CD4-positive, alpha-beta T cell treated with Interleukin-6 for 4 hours (primary cell): ENCODE results near the gene FNDC4.
"Not testable (repeated sequence)": the region's sequence is repeated elsewhere in the genome, so short reads cannot be mapped to it uniquely, and the experiment has no call there.

ENCODE experiments used
- DNase-seq: peaks from one replicate; pipeline ENCODE4 v3.0.0-alpha.2; 2020; ENCODE audit warnings: mixed read lengths

The FNDC4 gene

GRCh38 chr2:27494944-27495554 is at the start of gene FNDC4:
Gene FNDC4 (minus strand): TSS chr2:27495200. CDS start chr2:27494679, 521 bp downstream.
- peak; percentile 35 for DNase-seq

DNA sequence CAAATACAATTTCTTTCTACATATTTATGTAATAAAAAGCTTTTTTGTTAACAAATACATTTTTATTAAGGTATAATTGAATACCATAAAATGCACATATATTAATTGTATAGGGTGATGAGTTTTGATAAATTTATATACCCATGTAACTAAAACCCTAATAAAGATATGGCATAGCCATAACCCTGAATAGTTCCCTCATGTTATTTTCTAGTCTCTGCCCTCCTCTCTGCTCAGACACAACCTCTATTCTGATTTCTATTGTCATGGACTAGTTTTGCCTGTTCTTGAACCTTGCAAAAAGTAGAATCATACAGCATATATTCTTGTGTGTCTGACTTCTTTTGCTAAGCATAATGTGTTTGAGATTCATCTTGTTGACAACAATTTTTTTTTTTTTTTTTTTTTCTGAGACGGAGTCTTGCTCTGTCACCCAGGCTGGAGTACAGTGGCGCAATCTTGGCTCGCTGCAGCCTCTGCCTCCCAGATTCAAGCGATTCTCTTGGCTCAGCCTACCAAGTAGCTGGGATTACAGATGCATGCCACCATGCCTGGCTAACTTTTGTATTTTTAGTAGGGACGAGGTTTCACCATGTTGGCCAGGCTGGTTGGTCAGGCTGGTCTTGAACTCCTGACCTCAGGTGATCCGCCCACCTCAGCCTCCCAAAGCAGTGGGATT is 49.3 kb upstream of the FNDC4 start:
- DNase-seq: no peak

- not testable (repeated sequence) for DNase-seq
These were observed 44.6 kb upstream of the FNDC4 start for GRCh38 chr2:27539649-27540048.

GRCh38 chr2:27538839-27539450 is 43.9 kb upstream of the FNDC4 start:
- DNase-seq: not testable (repeated sequence)

GRCh38 chr2:27537287-27537686 is 42.3 kb upstream of the FNDC4 start:
- DNase-seq: no peak

GRCh38 chr2:27531983-27532382 is 37.0 kb upstream of the FNDC4 start:
- no peak for DNase-seq

GRCh38 chr2:27527182-27527581 is 32.2 kb upstream of the FNDC4 start:
- DNase-seq: no peak

- no peak for DNase-seq
These were observed 27.5 kb upstream of the FNDC4 start for GRCh38 chr2:27522400-27522945.

- DNase-seq: no peak
These were observed 25.3 kb upstream of the FNDC4 start for GRCh38 chr2:27520316-27520715.

DNA sequence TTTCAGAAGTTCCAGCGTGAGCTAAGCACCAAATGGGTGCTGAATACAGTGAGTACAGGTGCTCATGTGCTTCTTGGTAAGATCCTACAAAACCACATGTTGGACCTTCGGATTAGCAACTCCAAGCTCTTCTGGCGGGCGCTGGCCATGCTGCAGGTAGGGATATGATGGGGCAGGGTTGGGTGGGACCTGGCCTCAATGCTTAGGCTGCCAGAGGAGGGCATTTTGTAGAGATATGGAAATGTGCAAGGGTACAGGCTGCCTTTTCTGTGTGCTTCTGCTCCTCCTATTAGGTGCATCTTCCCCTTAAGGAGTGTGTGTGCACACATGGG is 23.7 kb upstream of the FNDC4 start:
- DNase-seq: no peak

DNA sequence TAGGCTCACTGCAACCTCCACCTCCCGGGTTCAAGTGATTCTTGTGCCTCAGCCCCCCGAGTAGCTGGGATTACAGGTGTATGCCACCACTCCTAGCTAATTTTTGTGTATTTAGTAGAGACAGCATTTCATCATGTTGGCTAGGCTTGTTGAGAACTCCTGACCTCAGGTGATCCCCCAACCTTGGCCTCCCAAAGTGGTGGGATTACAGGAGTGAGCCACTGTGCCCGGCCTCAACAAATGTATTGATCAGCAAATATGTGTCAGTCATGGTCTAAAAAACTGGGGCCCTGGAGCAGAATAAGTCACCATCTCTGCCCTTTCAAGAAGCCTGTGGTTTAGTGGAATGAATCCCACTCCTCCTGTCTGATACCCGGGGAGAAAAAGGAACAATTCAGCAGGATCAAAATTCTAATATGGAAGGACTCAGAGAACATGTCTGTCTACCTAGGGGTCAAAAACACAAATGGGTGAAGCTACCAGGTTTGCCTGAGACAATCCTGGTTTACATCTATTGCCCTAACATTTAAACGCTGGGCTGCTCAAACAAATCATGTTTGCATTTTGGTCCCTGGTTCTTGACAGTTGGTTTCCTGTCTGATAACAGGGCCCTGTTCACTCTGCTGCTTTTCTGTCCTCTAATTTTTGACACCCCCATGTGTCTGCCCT is 23.2 kb upstream of the FNDC4 start:
- DNase-seq: no peak

DNA sequence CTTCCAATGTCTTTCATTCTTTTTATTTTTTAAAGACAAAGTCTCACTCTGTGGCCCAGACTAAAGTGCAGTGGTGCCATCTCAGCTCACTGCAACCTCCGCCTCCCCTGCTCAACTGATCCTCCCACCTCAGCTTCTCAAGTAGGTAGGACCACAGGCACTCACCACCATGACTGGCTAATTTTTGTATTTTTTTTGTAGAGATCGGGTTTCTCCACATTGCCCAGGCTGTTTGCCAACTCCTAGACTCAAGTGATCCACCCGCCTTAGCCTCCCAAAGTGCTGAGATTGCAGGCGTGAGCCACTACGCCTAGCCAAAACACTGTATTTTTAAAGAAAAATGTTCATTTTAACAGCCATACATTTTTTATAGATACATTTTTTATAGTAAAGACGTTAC is 14.3 kb upstream of the FNDC4 start:
- DNase-seq: no peak

DNA sequence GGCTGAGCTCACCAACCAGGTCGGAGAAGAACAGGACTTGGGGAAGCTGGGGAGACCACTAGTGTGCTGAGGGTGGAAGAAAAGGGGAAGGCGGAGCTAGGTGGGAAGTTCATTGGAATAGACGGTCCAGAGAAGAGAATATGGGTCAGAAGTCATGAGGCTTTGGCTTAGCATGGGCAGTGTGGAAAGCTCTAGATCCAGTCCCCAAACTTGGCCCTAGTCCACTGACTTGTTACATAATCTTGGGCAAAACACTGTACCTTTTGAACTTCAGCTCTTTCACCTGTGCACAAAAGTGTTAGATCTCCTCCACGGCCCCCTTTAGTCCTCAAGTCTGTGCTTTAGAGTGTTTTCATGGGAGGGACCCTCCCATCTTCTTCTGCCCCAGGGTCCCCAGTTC is 12.3 kb upstream of the FNDC4 start:
- DNase-seq: no peak

GRCh38 chr2:27506587-27506986 is 11.6 kb upstream of the FNDC4 start:
- no peak for DNase-seq

GRCh38 chr2:27502142-27502541 is 7.1 kb upstream of the FNDC4 start:
- DNase-seq: no peak

DNA sequence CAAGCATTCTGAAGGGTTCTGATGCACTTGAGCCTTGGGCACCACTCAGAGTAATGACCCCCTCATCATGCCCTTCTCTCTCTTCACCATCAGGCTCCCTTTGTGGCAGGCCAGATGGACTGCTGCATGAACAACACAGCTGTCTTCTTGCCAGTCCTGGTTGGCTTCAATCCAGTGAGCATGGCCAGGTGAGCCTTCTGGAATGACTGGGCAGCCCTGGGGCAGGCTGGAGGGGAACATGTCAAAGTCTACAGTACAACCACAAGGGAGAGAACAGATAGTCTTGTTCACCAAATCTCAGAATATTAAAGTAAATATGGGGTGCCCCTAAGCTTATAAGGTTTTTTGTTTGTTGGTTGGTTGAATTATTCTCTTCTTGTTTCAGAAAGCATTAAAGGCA is 6.0 kb upstream of the FNDC4 start:
- DNase-seq: no peak

DNA sequence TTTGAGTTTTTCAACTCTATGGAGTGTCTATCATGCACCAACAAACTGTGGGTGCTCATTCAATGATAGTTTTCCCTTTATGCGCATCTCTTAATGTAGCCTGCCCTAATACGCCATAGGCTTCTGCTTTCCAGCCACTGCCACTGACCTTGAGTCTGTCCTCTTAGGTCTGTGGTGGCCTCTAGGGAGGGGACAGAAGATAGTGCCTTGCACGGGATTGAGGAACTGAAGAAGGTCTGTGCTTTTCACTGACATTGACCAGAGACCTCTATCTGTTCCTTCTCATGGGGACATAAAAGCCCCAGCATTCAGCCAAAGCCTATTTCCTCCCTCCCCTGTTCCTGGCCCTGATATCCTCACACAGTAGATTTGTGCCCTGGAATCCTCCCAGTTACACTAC is 4.0 kb upstream of the FNDC4 start:
- no peak for DNase-seq

GRCh38 chr2:27497288-27497627 is 2.3 kb upstream of the FNDC4 start:
- DNase-seq: no peak

DNA sequence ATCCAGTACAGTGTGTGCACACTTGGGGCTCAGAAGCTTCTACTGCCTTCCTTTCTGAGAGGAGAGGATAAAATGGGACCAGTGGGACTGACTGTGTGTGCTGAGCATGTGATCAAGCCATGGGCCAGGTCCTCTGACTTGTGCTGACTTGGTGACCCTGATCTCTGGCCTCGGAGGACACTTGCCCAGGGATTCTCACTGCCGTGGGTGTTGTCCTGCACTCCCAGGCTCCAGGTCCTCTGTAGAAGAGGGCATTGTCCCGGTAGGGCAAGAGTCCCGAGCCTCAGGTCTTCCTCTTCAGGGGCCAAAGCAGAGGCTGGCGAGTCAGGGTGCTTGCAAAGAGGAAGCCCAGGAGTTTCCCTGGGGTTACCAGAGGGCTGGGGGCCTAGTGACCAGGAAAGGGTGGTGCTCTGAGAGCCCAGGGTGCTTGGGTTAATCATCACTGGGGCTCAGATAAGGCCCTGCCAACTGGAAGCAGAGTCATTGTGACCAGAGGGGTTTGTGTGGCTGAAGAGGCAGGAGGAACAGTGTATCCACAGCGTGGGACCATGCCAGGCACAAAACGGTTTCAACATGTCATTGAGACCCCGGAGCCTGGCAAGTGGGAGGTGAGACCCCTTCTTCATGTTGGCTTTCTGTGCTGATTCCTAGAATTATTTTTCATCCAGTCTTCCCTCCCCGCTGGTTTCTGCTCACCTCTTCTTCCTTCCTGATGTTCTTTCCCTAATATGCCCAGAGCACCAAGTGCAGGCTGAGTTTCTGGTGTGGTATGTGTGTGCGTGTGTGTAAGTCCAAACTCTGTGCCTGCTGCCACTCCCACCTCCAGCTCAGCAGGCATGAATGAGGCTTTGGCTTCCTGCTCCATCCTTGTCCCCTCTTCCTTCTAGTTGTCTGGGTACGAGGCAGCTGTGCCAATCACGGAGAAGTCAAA is 1.6 kb upstream of the FNDC4 start, which contains the start of gene GCKR:
GCKR (plus strand) TSS at position 483 of the 931 bp plus-strand sequence; CDS start at position 549, 66 bp downstream.
- no peak for DNase-seq

DNA sequence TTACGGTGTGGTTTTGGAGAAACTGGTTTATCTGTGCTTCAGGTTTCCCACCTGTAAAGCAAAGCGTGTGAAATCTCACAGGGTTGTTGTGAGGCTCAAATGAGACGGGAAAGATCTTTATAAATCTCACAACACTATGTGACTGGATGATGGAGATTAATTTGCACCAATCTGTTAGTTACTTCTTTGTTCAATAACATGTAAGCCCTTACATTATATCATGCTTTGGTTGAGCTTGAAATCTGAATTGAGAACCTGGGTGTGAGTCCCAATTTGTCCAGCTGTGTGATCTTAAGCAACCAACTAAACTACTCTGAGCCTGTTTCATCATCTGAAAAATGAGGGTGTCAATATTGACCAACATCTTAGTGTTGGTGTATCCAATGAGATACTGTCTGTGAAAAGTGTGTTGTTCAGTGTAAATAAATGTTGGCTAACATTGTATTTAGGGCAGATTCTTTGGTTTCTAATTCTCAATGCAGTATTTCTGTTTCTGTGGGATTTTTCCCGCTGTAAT is 898 bp upstream of the FNDC4 start:
- DNase-seq: no peak

GRCh38 chr2:27494284-27494943 is 586 bp downstream of the FNDC4 start:
- no peak for DNase-seq

GRCh38 chr2:27493948-27494283 is 1.1 kb downstream of the FNDC4 start:
- no peak for DNase-seq
